GM19467 (cell line): ENCODE data around the gene HDAC9.

Experiments used
- ATAC-seq: cut with Tn5 transposase; IDR thresholded peaks from one replicate; pipeline ENCODE4 v1.9.1; 2021; ENCODE audit warnings: mild to moderate bottlenecking, moderate library complexity; ENCODE audit not compliant: unreplicated experiment

HDAC9 gene

GRCh38 chr7:18771834-18772566, 276.5 kb downstream of the HDAC9 start:
- no peak for ATAC-seq

GRCh38 chr7:18772567-18772965, 277.0 kb downstream of the HDAC9 start:
- no peak for ATAC-seq

- no peak for ATAC-seq
Observed at GRCh38 chr7:18777314-18777713, 281.8 kb downstream of the HDAC9 start.

- ATAC-seq: no peak
Observed at GRCh38 chr7:18778594-18778993, 283.0 kb downstream of the HDAC9 start.

GRCh38 chr7:18780266-18780665, 284.7 kb downstream of the HDAC9 start:
- ATAC-seq: no peak

- ATAC-seq: no peak
Observed at GRCh38 chr7:18780938-18781337, 285.4 kb downstream of the HDAC9 start.

- no peak for ATAC-seq
Observed at GRCh38 chr7:18786196-18786727, 290.7 kb downstream of the HDAC9 start.

GRCh38 chr7:18786796-18787195, 291.2 kb downstream of the HDAC9 start:
- no peak for ATAC-seq

- ATAC-seq: no peak
Observed at GRCh38 chr7:18788026-18788425, 292.5 kb downstream of the HDAC9 start.

- no peak for ATAC-seq
Observed at GRCh38 chr7:18792871-18793595, 297.5 kb downstream of the HDAC9 start.

GRCh38 chr7:18796216-18796615, 300.7 kb downstream of the HDAC9 start:
- no peak for ATAC-seq

- ATAC-seq: no peak
Observed at GRCh38 chr7:18798088-18798906, 302.7 kb downstream of the HDAC9 start.

- no peak for ATAC-seq
Observed at GRCh38 chr7:18799899-18800298, 304.4 kb downstream of the HDAC9 start.

- no peak for ATAC-seq
Observed at GRCh38 chr7:18803923-18804322, 308.4 kb downstream of the HDAC9 start.

- ATAC-seq: no peak
Observed at GRCh38 chr7:18806177-18806576, 310.6 kb downstream of the HDAC9 start.

GRCh38 chr7:18808026-18808425, 312.5 kb downstream of the HDAC9 start:
- ATAC-seq: no peak

- ATAC-seq: no peak
Observed at GRCh38 chr7:18815261-18815960, 319.9 kb downstream of the HDAC9 start.

GRCh38 chr7:18820981-18821380, 325.4 kb downstream of the HDAC9 start:
- ATAC-seq: no peak

GRCh38 chr7:18821554-18821953, 326.0 kb downstream of the HDAC9 start:
- no peak for ATAC-seq

GRCh38 chr7:18824157-18824556, 328.6 kb downstream of the HDAC9 start:
- no peak for ATAC-seq
